K562 treated with DMSO at 1 percent for 4 hours (cell line): ENCODE data around the gene MMUT. TPM values are rescaled to one million over a fixed set of nuclear protein-coding genes. Genes with fewer than 3 reads are reported as not detected.

Experiments
- total RNA-seq: library from RNA; unstranded; fragments of 300-600 nt; gene quantifications from 2 replicates; pipeline ENCODE4 v1.2.3, GENCODE V29; 2022; ENCODE audit not compliant: insufficient read depth

The MMUT gene
- total RNA-seq = 12.5 and 12.9 TPM in 2 replicates

GRCh38 chr6:49462927-49463611 lies at the start of gene MMUT, which contains the start of gene CENPQ:
Gene MMUT (minus strand): TSS chr6:49463253. CDS start chr6:49459466, 3,787 bp downstream.
Gene CENPQ (plus strand): TSS chr6:49463370. CDS start chr6:49470177, 6,807 bp downstream.

GRCh38 chr6:49499623-49500022 lies 36.6 kb upstream of the MMUT start, which contains the start of gene GLYATL3:
Gene GLYATL3 (plus strand): TSS chr6:49499923. CDS start chr6:49511991, 12,068 bp downstream.

Other genes with a start within 250 kb of the MMUT start
- gene CENPQ, start 117 bp upstream of the MMUT start, total RNA-seq = 18.1 and 18.4 TPM in 2 replicates
- not detected in 2 replicates for gene GLYATL3, start 36.7 kb upstream of the MMUT start, total RNA-seq
- gene C6orf141, start 87.4 kb upstream of the MMUT start, total RNA-seq = not detected in 2 replicates
- 138 and 195 TPM in 2 replicates for gene RHAG, start 173.6 kb upstream of the MMUT start, total RNA-seq